BJ (cell line): ENCODE results near the gene HTT. TPM values are rescaled to one million over a fixed set of nuclear protein-coding genes. Genes with fewer than 3 reads are reported as not detected.

Experiments
- CTCF ChIA-PET: fragments of 350-600 bp; formaldehyde crosslinking; extraction: SDS; loops from one replicate; lab custom pipeline; 2021; ENCODE audit warnings: antibody characterized with exemption, inconsistent platforms; lab: Yijun Ruan, JAX
- POLR2A ChIA-PET: fragments of 300-600 bp; sonication (Branson Sonifier 250); formaldehyde crosslinking; extraction: SDS; loops from one replicate; lab custom pipeline; 2021; ENCODE audit warnings: antibody characterized with exemption; lab: Charles Lee
- DNase-seq: peaks from one replicate; pipeline ENCODE4 v3.0.0-alpha.2; 2011; ENCODE audit warnings: low read depth
- H3K27me3 ChIP-seq: 2 replicates; pipeline ENCODE4 v1.6.0; 2011; ENCODE audit warnings: low read length; ENCODE audit not compliant: control insufficient read depth, insufficient read depth
- H3K36me3 ChIP-seq: 2 replicates; pipeline ENCODE4 v1.5.1; 2011; ENCODE audit warnings: low read length; ENCODE audit not compliant: control insufficient read depth, insufficient read depth
- H3K4me3 ChIP-seq: 2 replicates; pipeline ENCODE4 v1.5.1; 2011; ENCODE audit warnings: low read depth, mild to moderate bottlenecking, control low read depth, low read length
- CTCF ChIP-seq: IDR thresholded peaks from 2 replicates; pipeline ENCODE4 v1.5.1; 2011; ENCODE audit warnings: low read depth, mild to moderate bottlenecking, control low read depth, inconsistent platforms, low read length, moderate library complexity; ENCODE audit not compliant: insufficient read depth
- polyA plus RNA-seq: library from polyadenylated mRNA; depleted of rRNA; stranded (reverse); fragments of >200 nt; gene quantifications from 2 replicates; pipeline ENCODE4 v1.2.3, GENCODE V29; 2011

The HTT gene
- polyA plus RNA-seq, 1 experiment, result 13.6 TPM

- DNase-seq, result no peak
- Histone ChIP-seq H3K27me3 (no peaks in the 10 kb centered on the region), H3K36me3 (peaks cover 29% of the 10 kb centered on the region), H3K4me3 (no peak overlapping the region)
- CTCF ChIA-PET, result interaction anchor here (1.1 to 1.7 kb wide), 4 partner anchors 10 to 114 kb away, joined by 3 read pairs; no protein-coding TSS in a partner anchor
- POLR2A ChIA-PET, result no interaction called here
- no peak for TF ChIP-seq CTCF
These were observed 135.3 kb downstream of the HTT start for GRCh38 chr4:3209551-3210325.

DNA sequence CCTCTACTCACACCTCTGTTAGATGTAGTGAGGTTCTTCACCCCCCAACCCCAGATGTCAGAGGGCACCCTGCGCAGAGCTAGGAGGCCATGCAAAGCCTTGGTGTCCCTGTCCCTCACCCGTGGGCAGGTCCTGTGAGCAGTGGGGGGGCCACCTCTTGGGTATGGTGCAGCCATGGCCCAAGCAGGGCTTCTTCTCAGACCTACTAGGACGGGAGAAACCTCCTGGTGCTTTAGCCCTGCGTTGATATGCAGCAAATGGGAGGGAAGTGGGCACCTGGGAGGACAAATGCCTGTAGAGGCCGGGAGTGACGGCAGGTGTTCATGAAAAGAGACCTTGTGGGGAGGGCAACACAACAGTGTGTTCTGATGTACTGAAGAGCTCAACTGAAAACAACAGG, 136.0 kb downstream of the HTT start:
- peaks cover 32% of the 10 kb centered on the region for H3K36me3 ChIP-seq
- CTCF ChIA-PET, result interaction anchor here (1.2 kb wide), 3 partner anchors 9 to 14 kb away, joined by 3 to 4 read pairs (median 3); no protein-coding TSS in a partner anchor
- no peaks in the 10 kb centered on the region for H3K27me3 ChIP-seq
- DNase-seq, result no peak
- TF ChIP-seq CTCF, result no peak
- H3K4me3 ChIP-seq, result no peak overlapping the region
- POLR2A ChIA-PET, result no interaction called here

GRCh38 chr4:3211866-3212265, 137.4 kb downstream of the HTT start:
- TF ChIP-seq CTCF, result no peak
- ChIA-PET CTCF (interaction anchor here (0.6 to 1.2 kb wide), 4 partner anchors 10 to 136 kb away, joined by 3 to 4 read pairs (median 3); no protein-coding TSS in a partner anchor), POLR2A (no interaction called here)
- DNase-seq, result no peak
- H3K36me3 ChIP-seq, result peaks cover 35% of the 10 kb centered on the region
- no peaks in the 10 kb centered on the region for H3K27me3 ChIP-seq
- H3K4me3 ChIP-seq, result no peak overlapping the region

- H3K27me3 ChIP-seq, result no peaks in the 10 kb centered on the region
- peaks cover 39% of the 10 kb centered on the region for H3K36me3 ChIP-seq
- TF ChIP-seq CTCF, result no peak
- no peak for DNase-seq
- no peak overlapping the region for H3K4me3 ChIP-seq
- ChIA-PET CTCF (interaction anchor here (0.9 to 1.0 kb wide), 3 partner anchors 9 to 19 kb away, joined by 3 to 4 read pairs (median 3); no protein-coding TSS in a partner anchor), POLR2A (no interaction called here)
These were observed 138.1 kb downstream of the HTT start for GRCh38 chr4:3212391-3213105.

- ChIA-PET CTCF (interaction anchor here (0.9 to 1.0 kb wide), 3 partner anchors 9 to 20 kb away, joined by 3 to 5 read pairs (median 4); no protein-coding TSS in a partner anchor), POLR2A (no interaction called here)
- no peak for DNase-seq
- H3K36me3 ChIP-seq, result peaks cover 42% of the 10 kb centered on the region
- no peak for TF ChIP-seq CTCF
- no peak overlapping the region for H3K4me3 ChIP-seq
- no peaks in the 10 kb centered on the region for H3K27me3 ChIP-seq
These were observed 138.6 kb downstream of the HTT start for GRCh38 chr4:3213106-3213425.
